K562 (cell line): ENCODE measurements around the gene CERS2. TPM values are rescaled to one million over a fixed set of nuclear protein-coding genes. Genes with fewer than 3 reads are reported as not detected.

Source experiments
- BCLAF1 ChIP-seq, 2 experiments: fragments of 450-650 bp in 1 of 2; IDR thresholded peaks; 2 replicates each; pipeline ENCODE4 v1.6.1; 2011 to 2017; ENCODE audit warnings: low read depth in 2 of 2, antibody characterized with exemption in 1 of 2, borderline replicate concordance in 1 of 2, low read length in 1 of 2, mild to moderate bottlenecking in 1 of 2, mixed read lengths in 1 of 2; ENCODE audit not compliant: control insufficient read depth in 1 of 2
- BHLHE40 ChIP-seq: IDR thresholded peaks from 2 replicates; pipeline ENCODE4 v1.6.1; 2011; ENCODE audit warnings: low read length, improper control_type of control experiment
- BRF1 ChIP-seq: IDR thresholded peaks from 3 replicates; pipeline ENCODE4 v1.6.1; 2011; ENCODE audit warnings: borderline replicate concordance, mild to moderate bottlenecking; ENCODE audit not compliant: insufficient read length; ENCODE audit errors: extremely low read depth
- DEAF1 ChIP-seq: fragments of 450-650 bp; formaldehyde crosslinking; IDR thresholded peaks from 2 replicates; pipeline ENCODE4 v1.4.0; 2020; ENCODE audit warnings: mild to moderate bottlenecking, moderate library complexity
- EP300 ChIP-seq: IDR thresholded peaks from 2 replicates; pipeline ENCODE4 v1.6.1; 2012; ENCODE audit warnings: low read length, improper control_type of control experiment
- EP400 ChIP-seq: fragments of 450-650 bp; IDR thresholded peaks from 2 replicates; pipeline ENCODE4 v1.6.1; 2017; ENCODE audit warnings: antibody characterized with exemption, mild to moderate bottlenecking, moderate library complexity
- FOXA3 ChIP-seq, 2 experiments: fragments of 450-650 bp in 1 of 2; sonication (generic) in 1 of 2; formaldehyde crosslinking; IDR thresholded peaks in 1 of 2; conservative IDR thresholded peaks in 1 of 2; 2 replicates each; pipeline versions ENCODE4 v1.4.0 to v1.8.0; 2020 to 2022; ENCODE audit warnings: mild to moderate bottlenecking in 2 of 2, missing genetic modification reagents in 1 of 2
- FOXJ2 ChIP-seq: fragments of 200-800 bp; sonication (Bioruptor generic); IDR thresholded peaks from 2 replicates; pipeline ENCODE4 v1.6.1; 2016; ENCODE audit warnings: missing genetic modification characterization, missing compliant biosample characterization
- HBP1 ChIP-seq: fragments of 450-650 bp; formaldehyde crosslinking; IDR thresholded peaks from 2 replicates; pipeline ENCODE4 v1.4.0; 2022; ENCODE audit warnings: missing genetic modification characterization
- HMBOX1 ChIP-seq: sonication (generic); IDR thresholded peaks from 2 replicates; pipeline ENCODE4 v1.6.1; 2016
- ILK ChIP-seq: fragments of 450-650 bp; IDR thresholded peaks from 2 replicates; pipeline ENCODE4 v1.6.1; 2016; ENCODE audit warnings: missing genetic modification characterization, low read depth, mild to moderate bottlenecking, missing compliant biosample characterization, moderate library complexity, borderline replicate concordance
- RCOR1 ChIP-seq, 2 experiments: IDR thresholded peaks; 2 replicates each; pipeline ENCODE4 v1.6.1; 2012; ENCODE audit warnings: low read depth in 2 of 2, low read length in 2 of 2, borderline replicate concordance in 1 of 2, improper control_type of control experiment in 1 of 2
- RFX1 ChIP-seq: fragments of 450-650 bp; IDR thresholded peaks from 2 replicates; pipeline ENCODE4 v1.6.1; 2016; ENCODE audit warnings: mild to moderate bottlenecking, moderate library complexity
- SMARCC2 ChIP-seq: fragments of 450-650 bp; IDR thresholded peaks from 2 replicates; pipeline ENCODE4 v1.6.1; 2017; ENCODE audit warnings: antibody characterized with exemption, moderate library complexity, mild to moderate bottlenecking, low read depth
- SREBF2 ChIP-seq: sonication (generic); formaldehyde crosslinking; IDR thresholded peaks from 2 replicates; pipeline ENCODE4 v1.4.0; 2020; ENCODE audit warnings: mild to moderate bottlenecking, missing genetic modification reagents
- TOE1 ChIP-seq, 2 experiments: fragments of 450-650 bp in 1 of 2; sonication (generic) in 1 of 2; formaldehyde crosslinking in 1 of 2; IDR thresholded peaks; 2 replicates each; pipeline versions ENCODE4 v1.7.1 to v1.8.0; 2016 to 2022; ENCODE audit warnings: borderline replicate concordance in 2 of 2, mild to moderate bottlenecking in 2 of 2, antibody characterized with exemption in 1 of 2, inconsistent platforms in 1 of 2, low read depth in 1 of 2, missing genetic modification reagents in 1 of 2, moderate library complexity in 1 of 2
- ZBTB9 ChIP-seq: fragments of 450-650 bp; formaldehyde crosslinking; IDR thresholded peaks from 2 replicates; pipeline ENCODE4 v1.4.0; 2020; ENCODE audit warnings: mild to moderate bottlenecking, moderate library complexity
- ZNF408 ChIP-seq: fragments of 250-450 bp; sonication (Bioruptor Pico); IDR thresholded peaks from 2 replicates; pipeline ENCODE4 v1.4.0; 2020; ENCODE audit warnings: low read depth, mild to moderate bottlenecking, moderate library complexity
- polyA plus RNA-seq, 8 experiments: library from polyadenylated mRNA; depleted of rRNA in 4 of 8; stranded (reverse) in 5 of 8; unstranded in 3 of 8; fragments of >200 nt; fragmentation: Nextera tagmentation in 2 of 8; fragmentation: Illumina TruSeq in 1 of 8; extraction: Ambion mirVana in 2 of 8; extraction: Trizol in 1 of 8; gene quantifications; 2 replicates each; pipeline versions ENCODE4 v1.2.1 to v1.2.3, GENCODE V29; 2011 to 2014; ENCODE audit warnings: inconsistent platforms in 1 of 8, missing spikeins in 1 of 8
- total RNA-seq, 7 experiments: library from RNA; depleted of rRNA in 6 of 7; stranded (reverse); fragments of >200 nt in 6 of 7; fragmentation: Illumina TruSeq in 2 of 7; extraction: Trizol in 2 of 7; gene quantifications; 2 replicates each; pipeline versions ENCODE4 v1.2.1 to v1.2.3, GENCODE V29; 2011 to 2021; ENCODE audit warnings: low replicate concordance in 1 of 7

CERS2 gene
- total and polyA plus RNA-seq, 9 of the 15 experiments (the other 6 are each of a cell fraction or from before 2014, with no cell fraction given), result 23.4 to 295 (median 132) TPM

- TF ChIP-seq HMBOX1, result peak; percentile 35; the same call in 1 of the 2 replicates
- no peak for TF ChIP-seq SMARCC2
- TF ChIP-seq HBP1 (CRISPR knock-in tag), result no peak
- no peak for TF ChIP-seq ZNF408 (CRISPR knock-in tag)
- no peak for TF ChIP-seq BHLHE40
- TF ChIP-seq DEAF1 (CRISPR knock-in tag), result no peak
- TF ChIP-seq TOE1 (IDR thresholded peaks at IDR 0.05; ENCODE audit: borderline replicate concordance), result no peak
- no peak for TF ChIP-seq TOE1 (CRISPR knock-in tag; IDR thresholded peaks at IDR 0.05; ENCODE audit: borderline replicate concordance, low read depth)
- no peak for TF ChIP-seq ZBTB9 (CRISPR knock-in tag)
- TF ChIP-seq EP400, result peak; percentile 19; the same call in 1 of the 2 replicates
- peak in 1 of 2 experiments; percentile 43; a peak in 1 of 4 replicates for TF ChIP-seq RCOR1 (IDR thresholded peaks at IDR 0.05; ENCODE audit: borderline replicate concordance in 1 of 2, low read depth in 2 of 2, low read length in 2 of 2)
- TF ChIP-seq FOXA3 (CRISPR knock-in tag; conservative IDR thresholded peaks at IDR 0.05 in 1 of 2, IDR thresholded peaks at IDR 0.05 in 1 of 2), result no peak; a peak in 1 of 4 replicates
- no peak for TF ChIP-seq ILK (tag)
- 0 out of 2 replicates have a peak, but pooled peaks have one; percentile 24 for TF ChIP-seq FOXJ2 (tag)
- no peak for TF ChIP-seq BCLAF1 (IDR thresholded peaks at IDR 0.05; ENCODE audit: borderline replicate concordance in 1 of 2, control insufficient read depth in 1 of 2, low read depth in 2 of 2, low read length in 1 of 2)
- TF ChIP-seq EP300, result peak; percentile 31; the same call in 1 of the 2 replicates
- TF ChIP-seq BRF1, result no peak
- TF ChIP-seq SREBF2 (CRISPR knock-in tag), result no peak
- TF ChIP-seq RFX1, result peak; percentile 81
Measured at GRCh38 chr1:151013518-151013917, 38.9 kb upstream of the CERS2 start (continued).
